Measurements from ENCODE around the gene SLC37A1. TPM values are rescaled to one million over a fixed set of nuclear protein-coding genes. Genes with fewer than 3 reads are reported as not detected.

The SLC37A1 gene
- total RNA-seq, 2 donors from 2014 or later: 21.0 to 24.0 TPM

Other genes with a start within 250 kb of the SLC37A1 start
- not detected for gene TFF3, start 198.4 kb upstream of the SLC37A1 start, total RNA-seq
- gene TFF2, start 162.9 kb upstream of the SLC37A1 start, total RNA-seq: not detected
- gene TFF1, start 147.3 kb upstream of the SLC37A1 start, total RNA-seq: not detected
- 1 to 10 TPM; 2.8 to 4.5 TPM for gene TMPRSS3, start 117.8 kb upstream of the SLC37A1 start, total RNA-seq
- gene UBASH3A, start 110.0 kb upstream of the SLC37A1 start, total RNA-seq: 10 to 100 TPM; 49.5 to 50.3 TPM
- gene RSPH1, start 17.6 kb upstream of the SLC37A1 start, total RNA-seq: under 1 TPM in 1 of 2 donors, not detected in 1; 0.47 TPM
- gene PDE9A, start 139.8 kb downstream of the SLC37A1 start, total RNA-seq: 1 to 10 TPM; 4.9 to 6.6 TPM